SK-N-SH treated with all-trans-retinoic acid at 6 μM for 48 hours (cell line): ENCODE data around the gene FKBP4.

Experiments used
- ARNTL ChIP-seq: fragments of 450-650 bp; formaldehyde crosslinking; IDR thresholded peaks from 2 replicates; pipeline ENCODE4 v1.5.0; 2020; ENCODE audit warnings: low read depth, mild to moderate bottlenecking, moderate library complexity, borderline replicate concordance
- ISL1 ChIP-seq: fragments of 250-450 bp; sonication (Bioruptor Pico); IDR thresholded peaks from 2 replicates; pipeline ENCODE4 v2.1.2; 2022; ENCODE audit warnings: mild to moderate bottlenecking, moderate library complexity
- PPARA ChIP-seq: fragments of 250-450 bp; sonication (Bioruptor Pico); IDR thresholded peaks from 2 replicates; pipeline ENCODE4 v1.5.0; 2020; ENCODE audit warnings: mild to moderate bottlenecking, borderline replicate concordance
- SNAI2 ChIP-seq: fragments of 250-450 bp; sonication (Bioruptor Pico); IDR thresholded peaks from 2 replicates; pipeline ENCODE4 v1.5.0; 2020; ENCODE audit warnings: mild to moderate bottlenecking, moderate library complexity
- ZFP3 ChIP-seq: fragments of 250-450 bp; sonication (Bioruptor Pico); IDR thresholded peaks from 2 replicates; pipeline ENCODE4 v1.5.0; 2020; ENCODE audit warnings: mild to moderate bottlenecking, moderate library complexity
- ZFP30 ChIP-seq: fragments of 450-650 bp; formaldehyde crosslinking; IDR thresholded peaks from 2 replicates; pipeline ENCODE4 v1.5.0; 2022; ENCODE audit warnings: mild to moderate bottlenecking, moderate library complexity
- ZNF565 ChIP-seq: fragments of 450-650 bp; formaldehyde crosslinking; conservative IDR thresholded peaks from 2 replicates; pipeline ENCODE4 v1.5.0; 2020; ENCODE audit warnings: low read depth, mild to moderate bottlenecking, moderate library complexity
- TF ChIP-seq, protein P1 (sequence below): fragments of 250-450 bp; sonication (Bioruptor Pico); IDR thresholded peaks from 2 replicates; pipeline ENCODE4 v1.8.0; 2020; ENCODE audit warnings: mild to moderate bottlenecking, moderate library complexity, borderline replicate concordance
- TF ChIP-seq, protein P2 (sequence below): fragments of 250-450 bp; sonication (Bioruptor Pico); IDR thresholded peaks from 2 replicates; pipeline ENCODE4 v1.8.0; 2021; ENCODE audit warnings: low read depth, mild to moderate bottlenecking, moderate library complexity, borderline replicate concordance
- TF ChIP-seq, protein P3 (sequence below): fragments of 250-450 bp; sonication (Bioruptor Pico); IDR thresholded peaks from 2 replicates; pipeline ENCODE4 v1.5.1; 2020; ENCODE audit warnings: low read depth, mild to moderate bottlenecking, moderate library complexity
- TF ChIP-seq, protein P4 (sequence below): fragments of 250-450 bp; sonication (Bioruptor Pico); IDR thresholded peaks from 2 replicates; pipeline ENCODE4 v1.5.0; 2020; ENCODE audit warnings: mild to moderate bottlenecking, moderate library complexity

DNA sequence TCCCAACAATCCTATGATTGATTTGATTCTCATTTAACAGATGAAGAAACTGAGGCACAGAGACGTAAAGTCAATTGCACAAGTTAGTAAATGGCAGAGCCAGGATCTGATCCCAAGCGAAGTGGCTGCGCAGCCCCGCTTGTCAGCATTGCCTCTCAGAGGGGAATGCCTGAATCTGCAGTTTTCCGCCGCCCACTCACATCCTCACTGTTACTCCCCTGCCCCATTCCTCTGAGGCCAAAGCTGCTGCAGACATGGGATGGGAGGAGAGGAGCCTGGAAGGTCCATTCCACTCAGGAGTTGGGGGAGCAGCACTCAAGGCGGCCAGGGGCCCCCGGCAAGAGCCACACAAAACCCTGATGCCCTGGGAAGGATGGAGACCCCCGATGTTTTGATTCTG, 39.0 kb downstream of the FKBP4 start:
- no peak for TF ChIP-seq ZNF565
- TF ChIP-seq SNAI2 (CRISPR knock-in tag) = no peak
- TF ChIP-seq ZFP3 (CRISPR knock-in tag) = no peak
- TF ChIP-seq ARNTL = no peak
- TF ChIP-seq, protein P1, sequence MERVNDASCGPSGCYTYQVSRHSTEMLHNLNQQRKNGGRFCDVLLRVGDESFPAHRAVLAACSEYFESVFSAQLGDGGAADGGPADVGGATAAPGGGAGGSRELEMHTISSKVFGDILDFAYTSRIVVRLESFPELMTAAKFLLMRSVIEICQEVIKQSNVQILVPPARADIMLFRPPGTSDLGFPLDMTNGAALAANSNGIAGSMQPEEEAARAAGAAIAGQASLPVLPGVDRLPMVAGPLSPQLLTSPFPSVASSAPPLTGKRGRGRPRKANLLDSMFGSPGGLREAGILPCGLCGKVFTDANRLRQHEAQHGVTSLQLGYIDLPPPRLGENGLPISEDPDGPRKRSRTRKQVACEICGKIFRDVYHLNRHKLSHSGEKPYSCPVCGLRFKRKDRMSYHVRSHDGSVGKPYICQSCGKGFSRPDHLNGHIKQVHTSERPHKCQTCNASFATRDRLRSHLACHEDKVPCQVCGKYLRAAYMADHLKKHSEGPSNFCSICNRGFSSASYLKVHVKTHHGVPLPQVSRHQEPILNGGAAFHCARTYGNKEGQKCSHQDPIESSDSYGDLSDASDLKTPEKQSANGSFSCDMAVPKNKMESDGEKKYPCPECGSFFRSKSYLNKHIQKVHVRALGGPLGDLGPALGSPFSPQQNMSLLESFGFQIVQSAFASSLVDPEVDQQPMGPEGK (CRISPR knock-in tag) = no peak
- TF ChIP-seq, protein P2, sequence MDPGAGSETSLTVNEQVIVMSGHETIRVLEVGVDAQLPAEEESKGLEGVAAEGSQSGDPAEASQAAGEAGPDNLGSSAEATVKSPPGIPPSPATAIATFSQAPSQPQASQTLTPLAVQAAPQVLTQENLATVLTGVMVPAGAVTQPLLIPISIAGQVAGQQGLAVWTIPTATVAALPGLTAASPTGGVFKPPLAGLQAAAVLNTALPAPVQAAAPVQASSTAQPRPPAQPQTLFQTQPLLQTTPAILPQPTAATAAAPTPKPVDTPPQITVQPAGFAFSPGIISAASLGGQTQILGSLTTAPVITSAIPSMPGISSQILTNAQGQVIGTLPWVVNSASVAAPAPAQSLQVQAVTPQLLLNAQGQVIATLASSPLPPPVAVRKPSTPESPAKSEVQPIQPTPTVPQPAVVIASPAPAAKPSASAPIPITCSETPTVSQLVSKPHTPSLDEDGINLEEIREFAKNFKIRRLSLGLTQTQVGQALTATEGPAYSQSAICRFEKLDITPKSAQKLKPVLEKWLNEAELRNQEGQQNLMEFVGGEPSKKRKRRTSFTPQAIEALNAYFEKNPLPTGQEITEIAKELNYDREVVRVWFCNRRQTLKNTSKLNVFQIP (CRISPR knock-in tag) = no peak
- no peak for TF ChIP-seq ZFP30 (CRISPR knock-in tag)
- TF ChIP-seq, protein P3, sequence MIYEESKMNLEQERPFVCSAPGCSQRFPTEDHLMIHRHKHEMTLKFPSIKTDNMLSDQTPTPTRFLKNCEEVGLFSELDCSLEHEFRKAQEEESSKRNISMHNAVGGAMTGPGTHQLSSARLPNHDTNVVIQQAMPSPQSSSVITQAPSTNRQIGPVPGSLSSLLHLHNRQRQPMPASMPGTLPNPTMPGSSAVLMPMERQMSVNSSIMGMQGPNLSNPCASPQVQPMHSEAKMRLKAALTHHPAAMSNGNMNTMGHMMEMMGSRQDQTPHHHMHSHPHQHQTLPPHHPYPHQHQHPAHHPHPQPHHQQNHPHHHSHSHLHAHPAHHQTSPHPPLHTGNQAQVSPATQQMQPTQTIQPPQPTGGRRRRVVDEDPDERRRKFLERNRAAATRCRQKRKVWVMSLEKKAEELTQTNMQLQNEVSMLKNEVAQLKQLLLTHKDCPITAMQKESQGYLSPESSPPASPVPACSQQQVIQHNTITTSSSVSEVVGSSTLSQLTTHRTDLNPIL = no peak
- TF ChIP-seq, protein P4, sequence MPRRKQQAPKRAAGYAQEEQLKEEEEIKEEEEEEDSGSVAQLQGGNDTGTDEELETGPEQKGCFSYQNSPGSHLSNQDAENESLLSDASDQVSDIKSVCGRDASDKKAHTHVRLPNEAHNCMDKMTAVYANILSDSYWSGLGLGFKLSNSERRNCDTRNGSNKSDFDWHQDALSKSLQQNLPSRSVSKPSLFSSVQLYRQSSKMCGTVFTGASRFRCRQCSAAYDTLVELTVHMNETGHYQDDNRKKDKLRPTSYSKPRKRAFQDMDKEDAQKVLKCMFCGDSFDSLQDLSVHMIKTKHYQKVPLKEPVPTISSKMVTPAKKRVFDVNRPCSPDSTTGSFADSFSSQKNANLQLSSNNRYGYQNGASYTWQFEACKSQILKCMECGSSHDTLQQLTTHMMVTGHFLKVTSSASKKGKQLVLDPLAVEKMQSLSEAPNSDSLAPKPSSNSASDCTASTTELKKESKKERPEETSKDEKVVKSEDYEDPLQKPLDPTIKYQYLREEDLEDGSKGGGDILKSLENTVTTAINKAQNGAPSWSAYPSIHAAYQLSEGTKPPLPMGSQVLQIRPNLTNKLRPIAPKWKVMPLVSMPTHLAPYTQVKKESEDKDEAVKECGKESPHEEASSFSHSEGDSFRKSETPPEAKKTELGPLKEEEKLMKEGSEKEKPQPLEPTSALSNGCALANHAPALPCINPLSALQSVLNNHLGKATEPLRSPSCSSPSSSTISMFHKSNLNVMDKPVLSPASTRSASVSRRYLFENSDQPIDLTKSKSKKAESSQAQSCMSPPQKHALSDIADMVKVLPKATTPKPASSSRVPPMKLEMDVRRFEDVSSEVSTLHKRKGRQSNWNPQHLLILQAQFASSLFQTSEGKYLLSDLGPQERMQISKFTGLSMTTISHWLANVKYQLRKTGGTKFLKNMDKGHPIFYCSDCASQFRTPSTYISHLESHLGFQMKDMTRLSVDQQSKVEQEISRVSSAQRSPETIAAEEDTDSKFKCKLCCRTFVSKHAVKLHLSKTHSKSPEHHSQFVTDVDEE (CRISPR knock-in tag) = no peak
- TF ChIP-seq PPARA = no peak
- TF ChIP-seq ISL1 (CRISPR knock-in tag) = no peak
